T-helper 2 cell treated with Interferon-gamma antibody and Interleukin-4, amounts not matched to agents 5 μg/mL and 100 μg/mL, for 36 hours (primary cell): ENCODE data around the gene ODAD4.
A peak's percentile ranks its signal among the peaks of the same experiment; 100 is the strongest.

Source experiments
- DNase-seq: peaks from one replicate; pipeline ENCODE4 v3.0.0; 2021; ENCODE audit warnings: low spot score
- H3K27ac Mint-ChIP-seq: one replicate; pipeline ENCODE4 v1.8.0; 2021; ENCODE audit warnings: mild to moderate bottlenecking, mixed read lengths
- H3K27me3 Mint-ChIP-seq: one replicate; pipeline ENCODE4 v1.8.0; 2021; ENCODE audit warnings: low read depth, mixed read lengths
- H3K36me3 Mint-ChIP-seq: one replicate; pipeline ENCODE4 v1.8.0; 2021; ENCODE audit warnings: low read depth, mixed read lengths
- H3K4me1 Mint-ChIP-seq: one replicate; pipeline ENCODE4 v1.8.0; 2021; ENCODE audit warnings: low read depth, mixed read lengths
- H3K4me3 Mint-ChIP-seq: one replicate; pipeline ENCODE4 v1.8.0; 2022; ENCODE audit warnings: mild to moderate bottlenecking, moderate library complexity, mixed read lengths
- H3K9me3 Mint-ChIP-seq: one replicate; pipeline ENCODE4 v1.8.0; 2021; ENCODE audit warnings: mixed read lengths

Gene ODAD4

GRCh38 chr17:41975099-41976083, 45.0 kb downstream of the ODAD4 start:
- Mint-ChIP-seq H3K27me3 (no peaks in the 10 kb centered on the region), H3K36me3 (peaks cover 62% of the 10 kb centered on the region), H3K4me3 (no peak overlapping the region), H3K4me1 (peaks cover 11% of the 10 kb centered on the region), H3K9me3 (no peaks in the 10 kb centered on the region), H3K27ac (no peak overlapping the region)
- DNase-seq = no peak

GRCh38 chr17:41976142-41976768, 45.8 kb downstream of the ODAD4 start:
- Mint-ChIP-seq H3K27ac (no peak overlapping the region), H3K36me3 (peaks cover 65% of the 10 kb centered on the region), H3K4me3 (no peak overlapping the region), H3K9me3 (no peaks in the 10 kb centered on the region), H3K4me1 (peaks cover 6% of the 10 kb centered on the region), H3K27me3 (no peaks in the 10 kb centered on the region)
- no peak for DNase-seq

DNA sequence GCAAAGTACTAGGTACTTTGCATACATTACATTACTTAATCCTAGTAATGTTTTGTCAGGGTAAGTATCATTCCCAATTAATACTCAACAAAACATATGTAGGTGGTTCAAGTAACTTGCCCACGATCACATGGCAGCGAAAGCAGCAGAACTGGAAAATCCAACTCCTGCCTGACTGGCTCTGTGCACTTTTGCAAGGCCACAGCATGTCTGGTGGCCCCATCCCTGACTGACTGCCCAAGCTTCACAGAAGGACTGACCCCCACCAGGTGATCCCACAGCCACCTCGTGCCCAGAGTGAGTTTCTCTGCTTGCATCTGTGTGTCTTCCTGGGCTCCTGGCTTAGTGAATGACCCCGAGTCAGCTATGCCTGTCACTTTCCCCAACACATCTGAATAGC, 47.6 kb downstream of the ODAD4 start:
- Mint-ChIP-seq H3K4me1 (peaks cover 3% of the 10 kb centered on the region), H3K36me3 (peaks cover 71% of the 10 kb centered on the region), H3K27ac (no peak overlapping the region), H3K4me3 (no peak overlapping the region), H3K9me3 (no peaks in the 10 kb centered on the region), H3K27me3 (no peaks in the 10 kb centered on the region)
- no peak for DNase-seq

DNA sequence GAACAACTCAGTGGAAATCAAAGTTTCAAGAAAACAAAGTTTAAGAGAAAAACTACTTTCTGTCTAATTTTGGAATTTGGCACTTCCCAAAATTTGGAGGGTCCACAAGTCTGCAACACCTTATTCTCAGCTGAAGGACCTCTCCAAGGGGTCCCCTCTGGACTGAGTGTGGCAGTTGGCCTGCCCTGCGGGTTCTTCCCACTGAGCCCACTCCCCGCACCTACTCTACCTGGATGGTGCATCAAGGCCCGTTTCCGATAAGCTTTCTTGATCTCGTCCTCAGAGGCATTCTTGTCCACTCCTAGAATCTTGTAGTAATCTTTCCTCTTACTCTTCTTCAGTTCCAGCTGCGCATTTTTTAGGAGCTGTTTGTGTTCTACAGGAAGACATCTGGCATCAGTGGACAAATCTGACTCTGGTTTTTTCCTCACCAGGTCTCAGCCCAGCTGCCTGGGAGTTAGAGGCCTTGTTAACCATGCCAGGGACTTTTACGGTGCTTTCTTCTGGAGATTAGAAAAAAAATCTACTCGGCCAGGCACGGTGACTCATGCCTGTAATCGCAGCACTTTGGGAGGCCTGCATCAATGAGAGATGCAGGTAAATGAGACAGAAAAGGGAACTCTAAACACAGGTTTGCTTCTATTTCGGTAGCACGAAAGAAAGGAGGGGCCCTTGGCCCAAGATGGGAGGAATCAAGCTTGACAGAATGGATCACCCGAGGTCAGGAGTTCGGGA, 51.8 kb downstream of the ODAD4 start:
- no peaks in the 10 kb centered on the region for H3K9me3 Mint-ChIP-seq
- no peak for DNase-seq
- no peak overlapping the region for H3K4me3 Mint-ChIP-seq
- no peaks in the 10 kb centered on the region for H3K27me3 Mint-ChIP-seq
- peaks cover 66% of the 10 kb centered on the region for H3K36me3 Mint-ChIP-seq
- H3K4me1 Mint-ChIP-seq = no peaks in the 10 kb centered on the region
- H3K27ac Mint-ChIP-seq = no peak overlapping the region

- Mint-ChIP-seq H3K27ac (no peak overlapping the region), H3K4me3 (no peak overlapping the region), H3K27me3 (no peaks in the 10 kb centered on the region), H3K36me3 (peaks cover 70% of the 10 kb centered on the region), H3K4me1 (no peaks in the 10 kb centered on the region), H3K9me3 (no peaks in the 10 kb centered on the region)
- no peak for DNase-seq
Observed at GRCh38 chr17:41984454-41984853, 54.0 kb downstream of the ODAD4 start.

DNA sequence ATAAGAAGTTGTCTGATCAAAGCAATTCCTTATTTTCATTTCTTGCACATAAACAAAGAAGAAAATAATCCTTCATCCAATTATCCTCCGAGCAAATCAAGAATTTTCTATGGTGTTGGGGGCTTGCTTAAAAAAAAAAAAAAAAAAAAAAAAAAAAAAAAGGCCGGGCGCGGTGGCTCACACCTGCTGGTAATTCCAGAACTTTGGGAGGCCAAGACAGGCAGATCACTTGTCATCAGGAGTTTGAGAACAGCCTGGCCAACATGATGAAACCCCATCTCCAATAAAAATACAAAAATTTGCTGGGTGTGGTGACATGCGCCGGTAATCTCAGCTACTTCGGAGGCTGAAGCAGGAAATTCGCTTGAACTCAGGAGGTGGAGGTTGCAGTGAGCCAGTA, 55.5 kb downstream of the ODAD4 start:
- no peak for DNase-seq
- Mint-ChIP-seq H3K36me3 (peaks cover 70% of the 10 kb centered on the region), H3K4me3 (no peak overlapping the region), H3K27ac (no peak overlapping the region), H3K4me1 (no peaks in the 10 kb centered on the region), H3K9me3 (no peaks in the 10 kb centered on the region), H3K27me3 (no peaks in the 10 kb centered on the region)

DNA sequence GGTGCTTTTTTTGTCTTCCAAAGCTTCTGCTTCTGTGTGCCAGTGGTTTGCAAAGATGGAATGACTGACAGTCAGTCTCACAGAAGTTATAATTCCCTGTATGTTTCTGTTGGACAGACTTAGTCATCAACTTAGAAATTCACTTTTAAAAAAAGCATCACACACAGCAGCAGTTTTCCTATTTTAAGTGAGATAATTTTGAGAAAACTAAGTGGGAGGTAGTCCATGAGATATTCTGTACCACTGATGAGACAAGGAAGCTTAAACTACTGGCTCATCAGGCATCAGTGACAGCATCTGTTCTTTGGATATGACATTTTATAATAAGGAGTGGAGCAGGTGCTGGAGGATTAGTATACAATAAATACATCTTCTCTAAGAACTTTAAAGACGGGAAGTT, 56.2 kb downstream of the ODAD4 start:
- H3K36me3 Mint-ChIP-seq = peaks cover 74% of the 10 kb centered on the region
- DNase-seq = no peak
- H3K27me3 Mint-ChIP-seq = no peaks in the 10 kb centered on the region
- no peaks in the 10 kb centered on the region for H3K9me3 Mint-ChIP-seq
- H3K4me1 Mint-ChIP-seq = no peaks in the 10 kb centered on the region
- H3K4me3 Mint-ChIP-seq = no peak overlapping the region
- H3K27ac Mint-ChIP-seq = no peak overlapping the region

- Mint-ChIP-seq H3K4me1 (no peaks in the 10 kb centered on the region), H3K27me3 (no peaks in the 10 kb centered on the region), H3K27ac (no peak overlapping the region), H3K4me3 (no peak overlapping the region), H3K9me3 (no peaks in the 10 kb centered on the region), H3K36me3 (peaks cover 67% of the 10 kb centered on the region)
- no peak for DNase-seq
Observed at GRCh38 chr17:41987642-41988041, 57.2 kb downstream of the ODAD4 start.

DNA sequence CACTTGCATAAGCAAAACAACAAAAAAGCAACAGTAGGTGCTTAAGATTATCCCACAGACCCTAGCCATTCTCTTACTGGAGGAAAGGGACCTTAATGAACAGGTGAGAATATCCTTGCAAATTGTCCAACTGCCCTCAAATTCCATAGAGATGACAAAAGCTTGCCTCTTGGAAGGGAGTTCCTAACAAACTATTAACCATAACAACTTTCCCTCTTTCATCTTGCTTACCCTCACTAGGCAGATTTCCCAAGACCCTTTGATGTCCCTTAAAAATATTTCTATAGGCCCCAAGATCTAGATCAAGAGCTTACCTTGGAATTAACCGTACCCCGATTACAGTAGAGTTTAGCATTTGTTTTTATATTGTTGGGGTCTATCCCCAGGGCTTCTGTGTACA, 58.0 kb downstream of the ODAD4 start:
- no peak for DNase-seq
- Mint-ChIP-seq H3K4me3 (no peak overlapping the region), H3K9me3 (no peaks in the 10 kb centered on the region), H3K36me3 (peaks cover 66% of the 10 kb centered on the region), H3K4me1 (no peaks in the 10 kb centered on the region), H3K27me3 (no peaks in the 10 kb centered on the region), H3K27ac (peak overlapping the region; percentile 32)

DNA sequence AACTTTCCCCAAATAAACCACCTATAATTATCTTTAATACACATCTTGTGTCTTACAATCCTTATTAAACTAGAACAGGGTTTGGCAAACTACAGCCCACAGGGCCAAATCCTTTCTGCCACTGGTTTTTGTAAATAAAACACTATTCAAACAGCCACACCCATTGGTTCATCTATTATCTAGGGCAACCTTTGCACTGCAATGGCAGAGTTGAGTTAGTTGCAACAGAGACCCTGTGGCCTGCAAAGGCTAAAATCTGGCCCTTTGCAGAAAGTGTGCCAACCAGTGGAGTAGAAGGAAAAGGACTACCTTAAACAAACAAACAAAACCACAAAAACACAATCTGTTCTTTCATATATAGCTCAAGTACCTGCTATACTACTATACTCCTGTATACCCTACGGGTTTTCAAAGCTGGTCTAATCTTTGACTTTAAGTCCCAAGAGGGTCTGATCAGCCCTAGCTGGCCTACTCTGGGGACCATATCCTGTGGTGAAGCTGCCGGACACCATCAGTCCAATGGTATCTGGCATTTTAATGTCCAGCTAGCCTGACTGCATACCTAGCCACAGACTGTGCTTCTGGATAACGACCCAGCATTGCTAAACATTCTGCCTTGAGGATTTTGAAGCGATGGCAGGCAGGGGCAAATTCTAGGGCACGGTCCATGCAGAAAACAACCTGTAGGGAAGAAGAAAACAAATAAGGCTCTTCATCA, 59.4 kb downstream of the ODAD4 start:
- H3K27me3 Mint-ChIP-seq = no peaks in the 10 kb centered on the region
- no peak overlapping the region for H3K27ac Mint-ChIP-seq
- no peaks in the 10 kb centered on the region for H3K9me3 Mint-ChIP-seq
- no peaks in the 10 kb centered on the region for H3K4me1 Mint-ChIP-seq
- no peak for DNase-seq
- H3K4me3 Mint-ChIP-seq = no peak overlapping the region
- H3K36me3 Mint-ChIP-seq = peaks cover 68% of the 10 kb centered on the region

DNA sequence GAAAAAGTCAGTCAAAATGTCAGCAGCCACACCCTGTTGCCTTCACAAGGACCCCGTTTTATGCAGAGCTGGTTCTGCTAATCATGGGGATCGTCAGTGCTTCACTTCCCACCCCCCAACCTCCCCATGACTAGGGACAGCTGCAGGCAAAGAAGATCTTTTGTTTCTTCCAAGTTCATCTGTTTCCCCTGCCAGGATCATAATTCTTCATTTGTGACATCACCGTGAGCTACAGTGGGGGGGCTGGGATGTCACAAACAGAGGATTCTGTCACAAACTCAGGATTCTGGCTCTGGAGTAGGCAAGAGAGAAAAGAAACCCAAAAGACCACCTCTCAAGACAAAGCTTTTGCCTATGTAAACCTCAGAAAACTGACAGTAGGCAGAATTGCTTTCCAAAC, 62.2 kb downstream of the ODAD4 start:
- H3K4me1 Mint-ChIP-seq = no peaks in the 10 kb centered on the region
- no peaks in the 10 kb centered on the region for H3K9me3 Mint-ChIP-seq
- H3K27ac Mint-ChIP-seq = no peak overlapping the region
- no peak for DNase-seq
- no peak overlapping the region for H3K4me3 Mint-ChIP-seq
- H3K36me3 Mint-ChIP-seq = peaks cover 61% of the 10 kb centered on the region
- no peaks in the 10 kb centered on the region for H3K27me3 Mint-ChIP-seq

GRCh38 chr17:41996855-41997164, 66.4 kb downstream of the ODAD4 start:
- Mint-ChIP-seq H3K4me1 (no peaks in the 10 kb centered on the region), H3K27ac (no peak overlapping the region), H3K4me3 (no peak overlapping the region), H3K36me3 (peaks cover 37% of the 10 kb centered on the region), H3K27me3 (no peaks in the 10 kb centered on the region), H3K9me3 (no peaks in the 10 kb centered on the region)
- DNase-seq = no peak

GRCh38 chr17:41998497-41998896, 68.1 kb downstream of the ODAD4 start:
- peaks cover 3% of the 10 kb centered on the region for H3K4me1 Mint-ChIP-seq
- H3K27me3 Mint-ChIP-seq = no peaks in the 10 kb centered on the region
- peak overlapping the region; percentile 5 for H3K27ac Mint-ChIP-seq
- H3K36me3 Mint-ChIP-seq = peaks cover 44% of the 10 kb centered on the region
- no peak overlapping the region for H3K4me3 Mint-ChIP-seq
- no peaks in the 10 kb centered on the region for H3K9me3 Mint-ChIP-seq
- no peak for DNase-seq
